ENCODE measurements around the gene GNB4. TPM values are rescaled to one million over a fixed set of nuclear protein-coding genes. Genes with fewer than 3 reads are reported as not detected.
A peak's percentile ranks its signal among the peaks of the same experiment; 100 is the strongest.

GNB4 gene
- total RNA-seq, 1 experiment from 2014 or later, result 33.8 TPM

GRCh38 chr3:179355996-179356395, 95.3 kb downstream of the GNB4 start:
- no peak for DNase-seq (ENCODE audit: low spot score)

GRCh38 chr3:179348325-179349013, 102.8 kb downstream of the GNB4 start:
- no peak for DNase-seq (ENCODE audit: low spot score)

GRCh38 chr3:179347345-179348194, 103.7 kb downstream of the GNB4 start, which contains the start of gene MFN1:
TSS of gene MFN1 (plus strand) at chr3:179347709. CDS start at chr3:179348852, 1,143 bp downstream.
- peak; percentile 95 for DNase-seq (ENCODE audit: low spot score)

Other genes starting within 250 kb of the GNB4 start
- gene KCNMB3, start 200.4 kb downstream of the GNB4 start, total RNA-seq (2014; rRNA removed; shearing (Covaris generic)), result 0.02 and 0.62 TPM in 2 replicates
- gene ZNF639, start 128.4 kb downstream of the GNB4 start, total RNA-seq (2014; rRNA removed; shearing (Covaris generic)), result 71.2 and 76.8 TPM in 2 replicates
- 24.1 and 42.5 TPM in 2 replicates for gene MFN1, start 103.8 kb downstream of the GNB4 start, total RNA-seq (2014; rRNA removed; shearing (Covaris generic))
- 184 and 235 TPM in 2 replicates for gene ACTL6A, start 111.5 kb upstream of the GNB4 start, total RNA-seq (2014; rRNA removed; shearing (Covaris generic))
- 69.4 and 96.8 TPM in 2 replicates for gene MRPL47, start 153.2 kb upstream of the GNB4 start, total RNA-seq (2014; rRNA removed; shearing (Covaris generic))
- gene NDUFB5, start 153.3 kb upstream of the GNB4 start, total RNA-seq (2014; rRNA removed; shearing (Covaris generic)), result 222 and 281 TPM in 2 replicates
- 5.3 and 10.3 TPM in 2 replicates for gene USP13, start 201.6 kb upstream of the GNB4 start, total RNA-seq (2014; rRNA removed; shearing (Covaris generic))

All from H4 (cell line).